ENCODE results near the gene TACC2. TPM values are rescaled to one million over a fixed set of nuclear protein-coding genes. Genes with fewer than 3 reads are reported as not detected.

TACC2 gene
- total RNA-seq, 1 donor from 2014 or later = 98.1 TPM

GRCh38 chr10:122165484-122166276, 176.7 kb downstream of the TACC2 start:
- no peak for DNase-seq (ENCODE audit: low spot score)

- DNase-seq (ENCODE audit: low spot score) = no peak
These were observed 179.1 kb downstream of the TACC2 start for GRCh38 chr10:122168101-122168500.

GRCh38 chr10:122168598-122169394, 179.8 kb downstream of the TACC2 start:
- no peak for DNase-seq (ENCODE audit: low spot score)

GRCh38 chr10:122170802-122171201, 181.8 kb downstream of the TACC2 start:
- DNase-seq (ENCODE audit: low spot score) = no peak

GRCh38 chr10:122171302-122172075, 182.5 kb downstream of the TACC2 start:
- DNase-seq (ENCODE audit: low spot score) = no peak

- no peak for DNase-seq (ENCODE audit: low spot score)
These were observed 183.5 kb downstream of the TACC2 start for GRCh38 chr10:122172361-122173008.

- DNase-seq (ENCODE audit: low spot score) = no peak
These were observed 184.4 kb downstream of the TACC2 start for GRCh38 chr10:122173337-122173736.

- no peak for DNase-seq (ENCODE audit: low spot score)
These were observed 184.9 kb downstream of the TACC2 start for GRCh38 chr10:122173766-122174435.

- no peak for DNase-seq (ENCODE audit: low spot score)
These were observed 187.6 kb downstream of the TACC2 start for GRCh38 chr10:122176232-122177213.

GRCh38 chr10:122178655-122179054, 189.7 kb downstream of the TACC2 start:
- no peak for DNase-seq (ENCODE audit: low spot score)

GRCh38 chr10:122181041-122181732, 192.2 kb downstream of the TACC2 start:
- no peak for DNase-seq (ENCODE audit: low spot score)

- no peak for DNase-seq (ENCODE audit: low spot score)
These were observed 192.9 kb downstream of the TACC2 start for GRCh38 chr10:122181876-122182275.

- DNase-seq (ENCODE audit: low spot score) = no peak
These were observed 193.3 kb downstream of the TACC2 start for GRCh38 chr10:122182308-122182707.

- no peak for DNase-seq (ENCODE audit: low spot score)
These were observed 195.3 kb downstream of the TACC2 start for GRCh38 chr10:122184254-122184653.

- no peak for DNase-seq (ENCODE audit: low spot score)
These were observed 196.7 kb downstream of the TACC2 start for GRCh38 chr10:122185643-122186042.

- no peak for DNase-seq (ENCODE audit: low spot score)
These were observed 198.2 kb downstream of the TACC2 start for GRCh38 chr10:122186816-122187810.

- no peak for DNase-seq (ENCODE audit: low spot score)
These were observed 199.7 kb downstream of the TACC2 start for GRCh38 chr10:122188706-122189105.

- DNase-seq (ENCODE audit: low spot score) = no peak
These were observed 200.2 kb downstream of the TACC2 start for GRCh38 chr10:122189185-122189584.

Data from ureter (tissue), 1 donor.